ENCODE measurements around the gene TLX3. TPM values are rescaled to one million over a fixed set of nuclear protein-coding genes. Genes with fewer than 3 reads are reported as not detected.
"Not testable (repeated sequence)": the region's sequence is repeated elsewhere in the genome, so short reads cannot be mapped to it uniquely, and the experiment has no call there.

TLX3 gene
- total and polyA plus RNA-seq, 3 experiments from 2014 or later: not detected

DNA sequence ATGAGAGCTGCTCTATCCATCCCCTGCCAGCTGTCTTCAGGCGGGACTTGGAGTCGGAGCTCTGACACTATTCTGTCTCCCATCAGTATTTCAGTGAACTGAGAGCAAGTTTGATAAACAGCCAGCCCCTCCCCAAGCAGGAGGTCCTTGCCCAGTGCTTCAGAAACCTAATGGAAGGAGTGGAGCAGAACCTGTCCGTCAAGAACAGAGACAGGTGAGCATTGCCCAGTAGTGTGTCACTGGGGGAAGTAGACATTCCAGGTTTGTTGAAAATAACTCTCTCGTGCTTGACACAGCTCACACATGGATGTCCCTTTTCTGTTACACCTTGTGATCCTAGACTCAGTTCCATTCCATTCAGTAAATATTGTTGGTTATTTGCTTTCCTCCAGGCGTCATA lies 13.2 kb upstream of the TLX3 start:
- H3K4me3 Mint-ChIP-seq: no peak overlapping the region
- H3K4me1 ChIP-seq (ENCODE audit: insufficient read depth, low read length): no peaks in the 10 kb centered on the region
- peaks cover 0 to 27% of the 10 kb centered on the region in 2 donors for H3K27me3 Mint-ChIP-seq
- H3K4me3 ChIP-seq (ENCODE audit: low read length): no peak overlapping the region
- H3K36me3 ChIP-seq (ENCODE audit: insufficient read depth, low read length): no peaks in the 10 kb centered on the region
- no peak overlapping the region for H3K27ac ChIP-seq (ENCODE audit: low read depth, low read length)
- no peaks in the 10 kb centered on the region for H3K36me3 Mint-ChIP-seq
- no peaks in the 10 kb centered on the region for H3K9me3 Mint-ChIP-seq
- ChIA-PET CTCF (no interaction called here), POLR2A (no interaction called here)
- no peak overlapping the region for H3K27ac Mint-ChIP-seq
- DNase-seq: no peak
- H3K9me3 ChIP-seq (ENCODE audit: low read length): no peaks in the 10 kb centered on the region
- H3K4me1 Mint-ChIP-seq: no peaks in the 10 kb centered on the region
- peaks cover 3% of the 10 kb centered on the region for H3K27me3 ChIP-seq (ENCODE audit: insufficient read depth, low read length, poor library complexity, severe bottlenecking)

DNA sequence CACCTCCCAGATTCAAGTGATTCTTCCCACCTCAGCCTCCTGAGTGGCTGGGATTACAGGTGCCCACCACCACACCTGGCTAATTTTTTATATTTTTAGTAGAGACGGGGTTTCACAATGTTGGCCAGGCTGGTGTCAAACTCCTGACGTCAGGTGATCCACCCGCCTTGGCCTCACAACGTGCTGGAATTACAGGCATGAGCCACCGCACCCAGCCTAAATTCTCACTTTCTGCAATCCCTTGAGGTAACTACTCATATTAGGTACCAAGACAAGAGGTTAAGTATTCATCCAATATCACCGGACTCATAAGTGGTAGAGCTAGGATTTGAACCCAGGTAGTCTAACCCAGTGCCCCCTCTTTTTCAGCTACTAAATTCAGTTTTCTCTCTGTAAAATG lies 11.1 kb upstream of the TLX3 start:
- POLR2A ChIA-PET; DNase-seq; H3K36me3 Mint-ChIP-seq; H3K9me3 ChIP-seq (ENCODE audit: low read length); H3K27ac ChIP-seq (ENCODE audit: low read depth, low read length); H3K4me3 Mint-ChIP-seq; H3K4me1 Mint-ChIP-seq; CTCF ChIA-PET; H3K4me3 ChIP-seq (ENCODE audit: low read length); H3K27ac Mint-ChIP-seq; H3K4me1 ChIP-seq (ENCODE audit: insufficient read depth, low read length); H3K36me3 ChIP-seq (ENCODE audit: insufficient read depth, low read length); H3K9me3 Mint-ChIP-seq; H3K27me3 ChIP-seq (ENCODE audit: insufficient read depth, low read length, poor library complexity, severe bottlenecking): not testable (repeated sequence)
- H3K27me3 Mint-ChIP-seq: peaks cover 2 to 42% of the 10 kb centered on the region in 2 donors

DNA sequence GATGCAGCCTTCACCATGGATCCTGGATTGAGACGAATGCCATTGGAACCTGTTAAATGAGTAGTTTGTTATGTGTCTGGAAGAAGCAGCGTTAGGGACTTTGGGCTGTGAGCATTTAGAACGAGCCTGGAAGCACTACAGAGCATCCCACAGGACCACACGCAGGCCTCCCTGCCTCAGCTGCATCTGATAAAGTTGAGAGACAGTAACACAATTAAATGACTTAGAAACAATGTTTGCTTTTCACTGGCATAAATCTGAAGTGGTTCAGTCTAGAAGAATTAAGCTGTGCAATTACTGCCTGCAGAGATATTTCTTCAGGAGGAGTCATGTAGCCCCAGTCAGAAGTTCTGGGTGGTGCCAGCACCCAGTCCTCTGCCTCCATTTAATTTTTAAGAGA lies 9.8 kb upstream of the TLX3 start:
- CTCF ChIA-PET: no interaction called here
- no peaks in the 10 kb centered on the region for H3K9me3 Mint-ChIP-seq
- DNase-seq: no peak
- peaks cover under 1% of the 10 kb centered on the region for H3K27me3 ChIP-seq (ENCODE audit: insufficient read depth, low read length, poor library complexity, severe bottlenecking)
- H3K27ac ChIP-seq (ENCODE audit: low read depth, low read length): no peak overlapping the region
- H3K4me1 Mint-ChIP-seq: no peaks in the 10 kb centered on the region
- no peak overlapping the region for H3K27ac Mint-ChIP-seq
- no peak overlapping the region for H3K4me3 Mint-ChIP-seq
- no peaks in the 10 kb centered on the region for H3K9me3 ChIP-seq (ENCODE audit: low read length)
- H3K36me3 Mint-ChIP-seq: no peaks in the 10 kb centered on the region
- H3K27me3 Mint-ChIP-seq: peaks cover 6 to 50% of the 10 kb centered on the region in 2 donors
- H3K4me3 ChIP-seq (ENCODE audit: low read length): no peak overlapping the region
- H3K4me1 ChIP-seq (ENCODE audit: insufficient read depth, low read length): no peaks in the 10 kb centered on the region
- H3K36me3 ChIP-seq (ENCODE audit: insufficient read depth, low read length): no peaks in the 10 kb centered on the region
- POLR2A ChIA-PET: no interaction called here

DNA sequence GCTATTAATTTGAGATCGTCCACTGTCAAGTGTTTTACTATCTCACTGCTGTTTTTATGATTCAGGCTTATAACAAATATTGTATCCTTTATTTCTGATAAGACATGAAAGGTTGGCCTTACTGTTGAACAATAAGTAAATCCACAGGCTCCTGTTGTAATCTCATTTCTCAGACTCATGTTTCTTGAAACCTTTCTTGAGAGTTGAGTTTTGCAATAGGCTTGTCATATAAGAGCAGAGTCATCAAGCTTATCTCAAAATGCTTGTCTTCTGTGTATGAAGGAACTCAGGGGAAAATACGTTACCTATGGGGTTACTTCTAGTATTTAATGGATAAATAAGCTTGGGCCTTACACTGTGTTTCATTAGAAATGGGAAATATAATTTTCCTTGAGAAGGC lies 9.2 kb upstream of the TLX3 start:
- Mint-ChIP-seq H3K27me3 (peaks cover 6 to 53% of the 10 kb centered on the region in 2 donors), H3K4me3 (no peak overlapping the region), H3K4me1 (no peaks in the 10 kb centered on the region), H3K27ac (no peak overlapping the region), H3K9me3 (no peaks in the 10 kb centered on the region), H3K36me3 (no peaks in the 10 kb centered on the region)
- H3K27me3 ChIP-seq (ENCODE audit: insufficient read depth, low read length, poor library complexity, severe bottlenecking): peaks cover 2% of the 10 kb centered on the region
- POLR2A ChIA-PET: no interaction called here
- no peaks in the 10 kb centered on the region for H3K36me3 ChIP-seq (ENCODE audit: insufficient read depth, low read length)
- DNase-seq: no peak
- H3K9me3 ChIP-seq (ENCODE audit: low read length): no peaks in the 10 kb centered on the region
- no peak overlapping the region for H3K4me3 ChIP-seq (ENCODE audit: low read length)
- no peak overlapping the region for H3K27ac ChIP-seq (ENCODE audit: low read depth, low read length)
- CTCF ChIA-PET: no interaction called here
- H3K4me1 ChIP-seq (ENCODE audit: insufficient read depth, low read length): no peaks in the 10 kb centered on the region

DNA sequence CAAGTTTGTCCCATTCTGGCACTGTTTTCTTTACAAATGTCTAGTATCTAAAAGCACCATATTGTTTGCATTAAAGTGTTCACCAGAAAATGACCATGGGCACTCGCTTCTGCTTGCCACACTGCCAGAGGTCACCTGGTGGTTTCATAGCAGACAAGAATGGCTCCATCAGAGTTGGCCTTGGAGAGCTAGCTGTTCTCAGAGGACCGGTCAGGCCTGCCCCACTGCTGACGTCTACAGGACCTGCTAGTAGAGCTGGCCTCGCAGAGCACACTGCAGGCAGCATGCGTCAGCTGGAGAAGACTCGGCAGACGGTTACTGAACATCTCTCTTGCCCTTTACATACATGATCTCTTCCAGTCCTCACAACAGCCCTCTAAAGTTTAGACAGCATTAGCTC lies 8.7 kb upstream of the TLX3 start:
- Histone ChIP-seq H3K27ac (ENCODE audit: low read depth, low read length) (no peak overlapping the region), H3K9me3 (ENCODE audit: low read length) (no peaks in the 10 kb centered on the region), H3K27me3 (ENCODE audit: insufficient read depth, low read length, poor library complexity, severe bottlenecking) (peaks cover 7% of the 10 kb centered on the region), H3K4me1 (ENCODE audit: insufficient read depth, low read length) (no peaks in the 10 kb centered on the region), H3K4me3 (ENCODE audit: low read length) (no peak overlapping the region), H3K36me3 (ENCODE audit: insufficient read depth, low read length) (no peaks in the 10 kb centered on the region)
- ChIA-PET CTCF (no interaction called here), POLR2A (no interaction called here)
- Mint-ChIP-seq H3K27ac (no peak overlapping the region), H3K27me3 (peaks cover 11 to 58% of the 10 kb centered on the region in 2 donors), H3K4me3 (no peak overlapping the region), H3K36me3 (no peaks in the 10 kb centered on the region), H3K9me3 (no peaks in the 10 kb centered on the region), H3K4me1 (no peaks in the 10 kb centered on the region)
- DNase-seq: no peak

DNA sequence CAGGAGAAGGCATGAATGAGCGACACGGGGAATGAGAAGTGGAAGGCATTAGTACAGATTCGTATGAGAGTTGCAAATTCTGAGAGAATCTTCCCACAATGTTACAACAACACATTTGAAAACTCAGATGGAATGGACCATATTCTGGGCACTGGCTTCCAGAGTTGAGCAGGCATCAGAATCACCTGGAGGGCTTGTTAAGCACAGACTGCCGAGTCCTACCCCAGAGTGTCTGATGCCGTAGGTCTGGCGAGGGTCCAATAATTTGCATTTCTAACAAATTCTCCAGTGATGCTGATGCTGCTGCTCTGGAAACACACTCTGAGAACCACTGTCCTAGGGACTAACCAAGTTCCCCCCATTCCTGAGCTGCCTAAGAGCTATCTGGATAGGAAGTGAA lies 2.9 kb upstream of the TLX3 start:
- Mint-ChIP-seq H3K27me3 (peaks cover 52 to 79% of the 10 kb centered on the region in 2 donors), H3K27ac (no peak overlapping the region), H3K4me3 (no peak overlapping the region), H3K9me3 (peaks cover 0 to 1% (median 0%) of the 10 kb centered on the region in 5 donors), H3K4me1 (peaks cover 13 to 21% (median 15%) of the 10 kb centered on the region in 3 donors), H3K36me3 (no peaks in the 10 kb centered on the region)
- no peak overlapping the region for H3K27ac ChIP-seq (ENCODE audit: low read depth, low read length)
- no peaks in the 10 kb centered on the region for H3K9me3 ChIP-seq (ENCODE audit: low read length)
- POLR2A ChIA-PET: no interaction called here
- CTCF ChIA-PET: no interaction called here
- peaks cover 21% of the 10 kb centered on the region for H3K27me3 ChIP-seq (ENCODE audit: insufficient read depth, low read length, poor library complexity, severe bottlenecking)
- H3K4me1 ChIP-seq (ENCODE audit: insufficient read depth, low read length): no peaks in the 10 kb centered on the region
- no peak overlapping the region for H3K4me3 ChIP-seq (ENCODE audit: low read length)
- no peaks in the 10 kb centered on the region for H3K36me3 ChIP-seq (ENCODE audit: insufficient read depth, low read length)
- DNase-seq: no peak

DNA sequence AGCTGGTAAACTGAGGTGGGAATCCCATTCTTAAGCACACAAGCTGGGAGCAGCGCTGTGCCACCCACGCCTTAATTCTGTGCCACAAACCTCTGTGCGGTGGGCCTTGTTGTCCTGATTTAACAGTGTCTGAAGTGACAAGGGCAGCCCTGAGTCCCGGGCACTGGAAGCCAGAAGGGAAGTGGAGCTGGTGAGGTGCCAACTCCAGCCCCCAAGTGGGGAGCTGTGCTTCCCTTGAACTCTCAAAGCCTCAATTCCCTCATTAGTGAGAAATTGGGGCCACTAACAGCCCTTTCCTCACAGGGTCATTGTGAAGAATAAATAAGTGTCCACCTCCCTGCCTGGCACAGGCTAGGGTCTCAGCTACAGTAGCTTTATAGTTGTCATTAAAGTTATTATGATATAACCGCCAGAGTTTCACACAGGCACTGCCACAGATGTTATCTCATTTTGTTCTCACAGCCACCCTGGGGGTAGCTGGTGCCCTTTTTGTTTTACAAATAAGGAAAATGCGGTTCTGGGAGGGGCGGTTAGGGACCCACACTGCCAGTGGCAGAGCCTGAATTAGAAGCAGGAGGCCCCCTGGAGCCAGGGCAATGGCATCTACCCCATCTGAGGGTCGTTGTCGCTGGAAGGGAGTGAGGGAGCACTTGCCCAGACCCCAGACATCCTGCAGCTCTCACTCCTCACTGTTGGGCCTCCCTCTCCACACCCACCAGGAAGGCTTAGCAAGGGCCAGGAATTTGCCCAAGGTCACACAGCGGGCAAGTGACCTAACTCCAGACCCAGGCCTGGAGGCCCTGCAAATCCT lies 2.1 kb upstream of the TLX3 start:
- H3K27ac Mint-ChIP-seq: no peak overlapping the region
- Histone ChIP-seq H3K27me3 (ENCODE audit: insufficient read depth, low read length, poor library complexity, severe bottlenecking) (peaks cover 21% of the 10 kb centered on the region), H3K4me3 (ENCODE audit: low read length) (no peak overlapping the region), H3K36me3 (ENCODE audit: insufficient read depth, low read length) (no peaks in the 10 kb centered on the region), H3K9me3 (ENCODE audit: low read length) (no peaks in the 10 kb centered on the region), H3K4me1 (ENCODE audit: insufficient read depth, low read length) (no peaks in the 10 kb centered on the region), H3K27ac (ENCODE audit: low read depth, low read length) (no peak overlapping the region)
- no peaks in the 10 kb centered on the region for H3K36me3 Mint-ChIP-seq
- POLR2A ChIA-PET: no interaction called here
- DNase-seq: no peak
- CTCF ChIA-PET: no interaction called here
- H3K4me3 Mint-ChIP-seq: peak overlapping the region in 1 of 7 donors; percentile 19
- peaks cover 13 to 23% (median 15%) of the 10 kb centered on the region in 3 donors for H3K4me1 Mint-ChIP-seq
- peaks cover 52 to 74% of the 10 kb centered on the region in 2 donors for H3K27me3 Mint-ChIP-seq
- peaks cover 0 to 1% (median 0%) of the 10 kb centered on the region in 5 donors for H3K9me3 Mint-ChIP-seq

DNA sequence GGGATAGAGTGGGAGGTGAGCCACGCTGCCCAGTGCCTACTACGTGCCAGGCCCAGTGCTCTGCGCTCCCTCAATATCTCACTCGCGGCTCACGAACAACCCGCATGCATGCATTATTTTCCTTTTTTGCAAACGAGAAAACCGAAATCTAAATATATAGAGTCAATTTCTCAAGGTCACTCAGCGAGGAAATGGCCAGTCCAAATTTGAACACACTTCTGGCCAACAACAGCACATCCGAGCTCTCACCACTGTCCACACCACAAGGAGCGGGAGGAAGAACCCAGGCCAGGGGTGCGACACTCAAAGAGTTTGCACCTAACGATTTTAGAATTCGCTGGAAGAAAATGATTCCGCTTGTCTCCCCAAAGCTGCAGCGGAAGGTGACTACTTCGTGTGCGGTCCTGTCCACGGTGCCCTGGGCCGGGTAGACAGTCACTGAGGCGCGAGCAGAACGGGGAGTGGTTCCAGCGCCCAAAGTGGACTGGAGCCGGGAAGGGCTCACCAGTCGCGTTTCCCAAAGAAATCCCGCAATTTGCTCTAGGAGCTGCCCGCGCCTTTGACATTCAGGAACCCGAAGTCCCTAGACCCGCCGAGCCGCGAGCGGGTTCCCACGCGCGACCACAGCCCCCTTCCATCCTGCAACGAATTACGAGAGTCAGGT lies 1.1 kb upstream of the TLX3 start:
- Histone ChIP-seq H3K27ac (ENCODE audit: low read depth, low read length) (no peak overlapping the region), H3K36me3 (ENCODE audit: insufficient read depth, low read length) (no peaks in the 10 kb centered on the region), H3K4me1 (ENCODE audit: insufficient read depth, low read length) (no peaks in the 10 kb centered on the region), H3K4me3 (ENCODE audit: low read length) (no peak overlapping the region), H3K9me3 (ENCODE audit: low read length) (no peaks in the 10 kb centered on the region), H3K27me3 (ENCODE audit: insufficient read depth, low read length, poor library complexity, severe bottlenecking) (peaks cover 27% of the 10 kb centered on the region)
- H3K4me1 Mint-ChIP-seq: peaks cover 19 to 29% (median 19%) of the 10 kb centered on the region in 3 donors
- DNase-seq: no peak
- peaks cover 0 to 3% (median 0%) of the 10 kb centered on the region in 5 donors for H3K9me3 Mint-ChIP-seq
- H3K4me3 Mint-ChIP-seq: peak overlapping the region in 3 of 7 donors; percentile 6 to 43 (median 18)
- ChIA-PET CTCF (no interaction called here), POLR2A (no interaction called here)
- H3K27me3 Mint-ChIP-seq: peaks cover 55 to 70% of the 10 kb centered on the region in 2 donors
- peaks cover 0 to 3% (median 0%) of the 10 kb centered on the region in 3 donors for H3K36me3 Mint-ChIP-seq
- peak overlapping the region in 2 of 8 donors; percentile 6 to 34 for H3K27ac Mint-ChIP-seq
